ENCODE data around the gene EPB41L4A.

GRCh38 chr5:112317866-112318265 lies 101.2 kb downstream of the EPB41L4A start:
- no peak for TF ChIP-seq CTCF (IDR thresholded peaks at IDR 0.05; ENCODE audit: poor library complexity)
- TF ChIP-seq EZH2phosphoT487 (IDR thresholded peaks at IDR 0.05; ENCODE audit: low read depth, severe bottlenecking, unreplicated experiment), result no peak
- TF ChIP-seq EZH2 (IDR thresholded peaks at IDR 0.05; ENCODE audit: borderline replicate concordance), result no peak
